ENCODE results near the gene CTNND2.

DNA sequence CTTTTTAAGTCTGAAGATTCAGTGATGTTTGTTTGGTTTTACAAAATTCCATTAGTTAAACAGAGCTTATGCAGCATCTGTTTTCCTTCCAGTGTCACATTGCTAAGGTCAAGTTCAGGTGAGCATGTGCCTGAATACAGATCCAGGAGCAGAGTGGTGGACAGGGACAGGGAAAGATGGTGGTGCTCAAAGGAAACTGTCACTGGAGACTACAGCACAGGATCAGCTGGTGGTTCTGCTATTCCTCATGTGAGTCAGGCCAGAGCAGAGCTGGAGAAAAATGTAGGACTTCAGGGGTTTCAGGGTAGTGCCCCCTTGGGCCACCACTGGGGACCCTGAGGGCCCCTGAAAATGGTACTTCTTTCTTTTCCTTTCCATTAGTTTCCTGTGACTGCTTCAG is 859.7 kb downstream of the CTNND2 start:
- TF ChIP-seq, protein P1, sequence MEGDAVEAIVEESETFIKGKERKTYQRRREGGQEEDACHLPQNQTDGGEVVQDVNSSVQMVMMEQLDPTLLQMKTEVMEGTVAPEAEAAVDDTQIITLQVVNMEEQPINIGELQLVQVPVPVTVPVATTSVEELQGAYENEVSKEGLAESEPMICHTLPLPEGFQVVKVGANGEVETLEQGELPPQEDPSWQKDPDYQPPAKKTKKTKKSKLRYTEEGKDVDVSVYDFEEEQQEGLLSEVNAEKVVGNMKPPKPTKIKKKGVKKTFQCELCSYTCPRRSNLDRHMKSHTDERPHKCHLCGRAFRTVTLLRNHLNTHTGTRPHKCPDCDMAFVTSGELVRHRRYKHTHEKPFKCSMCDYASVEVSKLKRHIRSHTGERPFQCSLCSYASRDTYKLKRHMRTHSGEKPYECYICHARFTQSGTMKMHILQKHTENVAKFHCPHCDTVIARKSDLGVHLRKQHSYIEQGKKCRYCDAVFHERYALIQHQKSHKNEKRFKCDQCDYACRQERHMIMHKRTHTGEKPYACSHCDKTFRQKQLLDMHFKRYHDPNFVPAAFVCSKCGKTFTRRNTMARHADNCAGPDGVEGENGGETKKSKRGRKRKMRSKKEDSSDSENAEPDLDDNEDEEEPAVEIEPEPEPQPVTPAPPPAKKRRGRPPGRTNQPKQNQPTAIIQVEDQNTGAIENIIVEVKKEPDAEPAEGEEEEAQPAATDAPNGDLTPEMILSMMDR (IDR thresholded peaks at IDR 0.05 in 2 of 3, conservative IDR thresholded peaks at IDR 0.05 in 1 of 3; ENCODE audit: insufficient read depth in 2 of 3, low read depth in 1 of 3, low read length in 3 of 3) = no peak
- TF ChIP-seq ZNF121 (CRISPR knock-in tag; conservative IDR thresholded peaks at IDR 0.05) (no peak), YY1 (IDR thresholded peaks at IDR 0.05; ENCODE audit: borderline replicate concordance in 1 of 3, control insufficient read depth in 1 of 3, extremely low read depth in 1 of 3, insufficient read depth in 3 of 3, insufficient read length in 1 of 3, insufficient replicate concordance in 2 of 3, low read depth in 1 of 3, low read length in 2 of 3) (no peak), DNMT1 (IDR thresholded peaks at IDR 0.05) (no peak), ARNT (IDR thresholded peaks at IDR 0.05) (no peak), PCBP2 (IDR thresholded peaks at IDR 0.05; ENCODE audit: low read depth, low read length, poor library complexity, severe bottlenecking) (no peak), ELF1 (tag; IDR thresholded peaks at IDR 0.05) (no peak)

Data from K562 (cell line).